IgD-negative memory B cell (primary cell): ENCODE measurements around the gene QPCT. TPM values are rescaled to one million over a fixed set of nuclear protein-coding genes. Genes with fewer than 3 reads are reported as not detected.

Source experiments
- H3K27ac Mint-ChIP-seq, 3 donors: one replicate each; pipeline ENCODE4 v1.8.0; 2020 to 2022; ENCODE audit warnings: mild to moderate bottlenecking in 3 of 3, mixed read lengths in 3 of 3, moderate library complexity in 1 of 3
- H3K27me3 Mint-ChIP-seq: one replicate; pipeline ENCODE4 v1.8.0; 2021; ENCODE audit warnings: mixed read lengths
- H3K36me3 Mint-ChIP-seq: one replicate; pipeline ENCODE4 v1.8.0; 2020; ENCODE audit warnings: mild to moderate bottlenecking, mixed read lengths
- H3K4me1 Mint-ChIP-seq, 3 donors: one replicate each; pipeline ENCODE4 v1.8.0; 2020 to 2022; ENCODE audit warnings: mixed read lengths in 3 of 3, mild to moderate bottlenecking in 1 of 3
- H3K4me3 Mint-ChIP-seq, 4 donors: one replicate each; pipeline ENCODE4 v1.8.0; 2020 to 2022; ENCODE audit warnings: mild to moderate bottlenecking in 4 of 4, mixed read lengths in 4 of 4, moderate library complexity in 3 of 4
- H3K9me3 Mint-ChIP-seq, 3 donors: one replicate each; pipeline ENCODE4 v1.8.0; 2020 to 2021; ENCODE audit warnings: mixed read lengths in 3 of 3, mild to moderate bottlenecking in 1 of 3
- polyA plus RNA-seq: library from polyadenylated mRNA; unstranded; fragments of 300-500 nt; fragmentation: Illumina TruSeq; gene quantifications from one replicate; pipeline ENCODE4 v1.2.3, GENCODE V29; 2021

Gene QPCT
- polyA plus RNA-seq, 1 donor from 2014 or later: 1.8 TPM

DNA sequence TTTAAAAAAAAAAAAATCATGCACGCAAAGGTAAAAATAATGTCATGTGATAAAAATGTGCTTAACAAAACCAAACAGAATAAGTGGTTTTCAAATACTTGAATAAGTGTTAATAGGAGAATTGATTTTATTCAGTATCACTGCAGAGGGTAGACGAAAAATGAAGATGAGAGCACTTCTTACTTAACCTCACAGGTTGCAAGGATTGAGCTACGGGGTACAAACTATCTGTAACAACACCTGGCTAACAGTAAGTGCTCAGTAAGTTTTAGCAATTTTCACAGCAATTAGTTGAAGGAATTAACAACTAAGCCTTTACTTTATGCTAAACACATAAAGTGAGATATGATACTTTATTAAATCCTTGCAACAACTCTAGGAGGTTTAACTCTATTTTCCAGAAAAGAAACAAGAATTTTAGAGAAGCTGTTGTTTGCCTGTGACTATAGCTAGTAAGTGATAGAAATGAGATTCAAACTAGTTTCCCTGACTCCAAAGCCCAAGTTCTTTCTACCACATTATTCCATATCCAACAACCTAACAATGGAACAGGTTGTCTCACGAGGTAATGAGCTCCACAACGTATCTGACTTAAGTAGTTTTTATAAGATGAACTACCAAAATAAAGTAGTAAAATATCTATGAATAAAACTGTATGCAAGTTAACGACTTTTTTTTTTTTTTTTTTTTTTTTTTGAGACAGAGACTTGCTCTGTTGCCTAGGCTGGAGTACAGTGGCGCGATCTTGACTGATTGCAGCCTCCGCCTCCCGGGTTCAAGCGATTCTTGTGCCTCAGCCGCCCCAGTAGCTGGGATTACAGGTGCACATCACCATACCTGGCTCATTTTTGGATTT, 24.4 kb upstream of the QPCT start:
- H3K36me3 Mint-ChIP-seq: peaks cover 6% of the 10 kb centered on the region
- H3K27ac Mint-ChIP-seq: peak overlapping the region; percentile 11 to 89 (median 47)
- peak overlapping the region; percentile 12 to 83 (median 72) for H3K4me3 Mint-ChIP-seq

DNA sequence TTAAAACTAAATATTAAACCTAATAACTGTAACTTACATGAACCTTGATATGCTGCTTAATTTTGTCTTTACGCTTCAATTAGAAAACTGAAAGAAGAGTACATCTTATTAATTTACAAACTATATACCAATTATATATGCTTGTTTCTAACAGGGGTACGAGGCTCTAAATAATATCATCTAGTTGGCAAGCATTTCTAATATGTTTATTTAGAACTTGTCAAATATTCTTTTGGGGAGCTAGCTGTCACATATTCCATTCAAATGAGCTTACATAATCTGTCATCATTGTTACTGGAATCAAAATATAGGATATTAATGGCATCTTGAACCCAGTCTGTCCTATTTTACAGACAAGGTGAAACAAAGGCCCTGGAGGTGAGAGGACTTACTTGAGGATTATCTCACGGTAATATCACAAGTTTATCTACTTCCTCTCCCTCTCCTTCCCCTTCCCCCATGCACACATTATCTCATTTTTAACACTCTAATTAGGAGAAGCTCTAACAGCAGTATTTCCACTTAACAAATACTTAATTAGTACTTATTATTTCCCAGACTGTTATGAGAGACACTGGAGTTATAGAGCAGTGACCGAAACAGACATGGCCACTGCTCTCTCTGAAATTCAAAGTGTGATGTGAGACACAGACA, 23.3 kb upstream of the QPCT start:
- Mint-ChIP-seq H3K4me1 (peaks cover 53 to 59% (median 56%) of the 10 kb centered on the region in 3 donors), H3K27me3 (no peaks in the 10 kb centered on the region), H3K4me3 (peak overlapping the region; percentile 51 to 100 (median 95)), H3K27ac (peak overlapping the region in 2 of 3 donors; percentile 11 to 77), H3K9me3 (no peaks in the 10 kb centered on the region), H3K36me3 (peaks cover 6% of the 10 kb centered on the region)

More for the DNA sequence above, 24.4 kb upstream of the QPCT start:
- H3K27me3 Mint-ChIP-seq: no peaks in the 10 kb centered on the region
- H3K9me3 Mint-ChIP-seq: no peaks in the 10 kb centered on the region
- peaks cover 61 to 63% (median 62%) of the 10 kb centered on the region in 3 donors for H3K4me1 Mint-ChIP-seq

DNA sequence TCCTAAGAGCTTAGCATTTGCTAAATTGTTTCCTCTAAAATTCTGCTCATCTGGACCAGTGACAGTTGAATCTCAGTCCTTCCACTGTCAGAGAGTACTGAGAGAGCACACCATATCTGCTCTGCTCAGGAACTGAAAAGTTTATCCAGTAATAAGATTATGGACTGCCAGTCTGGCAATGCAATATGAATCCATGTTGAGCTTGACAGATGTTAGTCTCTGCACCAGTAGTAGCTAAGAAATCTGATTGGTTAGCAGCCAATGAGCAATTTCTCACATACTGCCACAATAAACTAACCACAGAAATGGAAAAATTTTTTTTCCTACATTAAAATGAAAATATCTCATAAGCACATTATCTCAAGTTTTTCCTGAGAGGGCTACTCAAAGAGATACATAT, 22.1 kb upstream of the QPCT start:
- Mint-ChIP-seq H3K27me3 (no peaks in the 10 kb centered on the region), H3K4me3 (peak overlapping the region; percentile 92 to 100 (median 98)), H3K27ac (peak overlapping the region in 2 of 3 donors; percentile 77 to 96), H3K4me1 (peaks cover 46 to 51% (median 47%) of the 10 kb centered on the region in 3 donors), H3K36me3 (peaks cover 2% of the 10 kb centered on the region), H3K9me3 (no peaks in the 10 kb centered on the region)

DNA sequence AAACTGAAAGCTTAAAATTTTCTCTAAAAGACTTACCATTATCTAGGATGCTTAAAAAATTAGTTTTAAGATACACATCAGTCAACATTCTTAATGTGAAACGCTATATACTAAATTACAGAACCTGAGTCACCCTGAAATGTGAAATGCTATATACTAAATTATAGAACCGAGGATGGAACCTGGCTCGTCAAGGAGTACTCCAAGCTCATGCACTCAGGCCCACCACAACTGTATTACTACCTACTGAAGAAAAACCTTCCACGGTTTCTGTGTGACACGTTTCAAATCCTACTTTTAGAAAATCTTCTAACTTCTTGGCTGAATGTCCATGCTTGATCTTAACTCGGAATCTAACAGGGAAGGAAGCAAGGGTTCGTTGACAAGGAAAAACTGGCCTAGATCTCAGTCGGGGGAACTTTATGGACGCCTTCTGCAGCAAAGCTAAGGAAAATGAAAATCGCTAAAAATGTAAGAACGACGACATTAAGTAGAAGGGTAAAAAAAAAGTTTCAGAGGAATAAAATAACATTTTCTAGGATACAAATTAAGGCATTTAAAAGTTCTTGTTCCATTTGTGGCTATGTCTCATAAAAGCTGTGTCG, 21.2 kb upstream of the QPCT start:
- Mint-ChIP-seq H3K9me3 (no peaks in the 10 kb centered on the region), H3K27me3 (no peaks in the 10 kb centered on the region), H3K27ac (peak overlapping the region; percentile 87 to 96 (median 96)), H3K4me3 (peak overlapping the region; percentile 92 to 100 (median 98)), H3K4me1 (peaks cover 38 to 42% (median 40%) of the 10 kb centered on the region in 3 donors), H3K36me3 (peaks cover 2% of the 10 kb centered on the region)

DNA sequence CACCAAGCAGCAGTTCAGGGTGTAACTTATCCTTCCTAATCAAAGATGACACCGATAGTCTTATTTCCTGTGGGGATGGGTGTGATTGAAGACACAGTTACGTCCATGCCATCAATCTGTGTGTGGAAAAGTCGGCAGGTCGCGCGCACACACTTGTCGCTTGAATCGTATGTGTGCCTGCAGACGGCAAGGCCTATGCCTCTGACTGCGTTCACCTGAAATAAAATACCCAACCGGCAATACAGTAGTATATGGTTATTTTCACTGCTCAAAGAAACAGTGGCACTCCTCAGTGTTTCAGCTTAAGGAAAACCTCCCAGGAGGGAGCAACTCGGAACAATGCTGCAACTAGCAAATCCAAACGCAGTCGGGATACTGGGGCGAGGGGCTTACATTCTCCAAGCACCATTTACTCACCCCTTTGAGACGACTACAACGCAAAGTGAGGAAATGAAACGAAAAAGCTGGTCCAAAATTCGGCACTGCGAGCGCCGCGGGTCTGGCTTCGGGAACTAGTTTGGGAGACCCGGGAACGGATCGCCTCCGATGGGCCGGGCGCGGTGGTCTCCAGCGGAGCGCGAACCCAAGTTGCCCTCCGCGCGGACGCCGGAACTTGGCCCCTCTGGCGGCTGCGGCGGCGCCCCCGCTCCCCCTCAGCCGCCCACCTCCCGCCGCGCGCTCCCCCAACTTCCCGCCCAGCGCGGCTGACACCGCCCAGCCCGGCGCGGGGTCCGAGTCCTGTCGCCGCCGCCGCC, 20.5 kb upstream of the QPCT start:
- H3K9me3 Mint-ChIP-seq: no peaks in the 10 kb centered on the region
- H3K4me1 Mint-ChIP-seq: peaks cover 31 to 35% (median 33%) of the 10 kb centered on the region in 3 donors
- H3K27ac Mint-ChIP-seq: peak overlapping the region; percentile 87 to 96 (median 96)
- peak overlapping the region; percentile 92 to 100 (median 98) for H3K4me3 Mint-ChIP-seq
- H3K27me3 Mint-ChIP-seq: no peaks in the 10 kb centered on the region
- H3K36me3 Mint-ChIP-seq: peaks cover 2% of the 10 kb centered on the region

DNA sequence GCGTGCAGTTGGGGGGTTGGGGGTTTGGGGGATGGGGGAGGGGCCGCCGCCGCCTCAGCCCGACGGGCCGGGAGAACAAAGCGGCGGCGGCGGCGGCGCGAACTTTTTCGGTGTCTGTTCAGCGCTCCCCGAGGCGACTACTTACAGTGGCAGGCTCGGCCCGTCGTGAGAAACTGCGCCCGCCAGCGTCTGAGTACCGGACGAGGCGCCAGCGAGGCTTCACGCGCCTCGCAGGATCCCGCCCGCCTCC, 20.0 kb upstream of the QPCT start:
- Mint-ChIP-seq H3K4me3 (peak overlapping the region; percentile 77 to 95 (median 88)), H3K9me3 (no peaks in the 10 kb centered on the region), H3K27me3 (no peaks in the 10 kb centered on the region), H3K4me1 (peaks cover 27 to 31% (median 28%) of the 10 kb centered on the region in 3 donors), H3K36me3 (peaks cover 2% of the 10 kb centered on the region), H3K27ac (peak overlapping the region in 2 of 3 donors; percentile 86 to 87)

DNA sequence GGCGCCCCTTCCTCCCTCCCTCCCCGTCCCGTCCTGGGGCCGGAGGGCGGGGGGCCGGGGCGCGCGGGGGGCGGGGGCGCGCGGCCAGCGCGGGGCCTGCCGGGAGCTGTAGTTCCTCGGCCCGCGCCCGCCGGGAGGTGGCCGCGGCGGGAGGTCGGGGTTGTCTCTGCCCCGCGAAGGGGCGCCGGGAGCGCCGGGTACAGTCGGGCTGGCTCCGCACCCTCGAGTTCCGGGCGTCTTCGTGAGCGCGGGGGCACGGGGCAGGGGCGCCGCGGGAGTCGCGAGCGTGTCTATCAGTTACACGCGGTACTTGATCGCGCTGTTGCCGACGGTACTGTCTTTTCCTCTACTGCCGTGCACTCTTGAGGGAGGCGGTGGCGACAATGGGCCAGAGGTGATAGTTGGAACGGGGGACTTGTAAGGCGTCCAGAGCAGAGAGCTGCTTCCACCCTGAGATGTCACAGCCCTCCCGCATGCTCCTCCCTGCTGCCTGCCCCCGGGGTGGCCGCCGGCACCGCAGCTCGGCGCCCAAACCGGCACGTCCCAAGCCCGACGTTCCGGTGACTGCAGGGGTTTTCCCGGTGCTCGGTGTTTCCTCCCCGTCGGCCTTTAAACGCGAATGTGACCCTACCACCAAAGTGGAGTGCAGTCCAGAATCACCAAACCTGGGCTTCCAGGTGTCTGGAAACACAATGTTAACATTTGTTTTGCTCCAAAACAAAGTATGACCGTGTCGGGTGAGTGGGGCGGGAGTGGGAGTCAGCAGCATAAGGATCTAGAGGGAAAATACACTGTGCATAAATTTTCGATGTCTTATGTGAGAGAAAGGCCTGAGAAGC, 19.4 kb upstream of the QPCT start, which contains the start of gene PRKD3:
TSS of gene PRKD3 (minus strand) at position 48 of the 839 bp plus-strand sequence. CDS start 8,309 bp downstream, outside the sequence.
- H3K9me3 Mint-ChIP-seq: no peaks in the 10 kb centered on the region
- H3K27ac Mint-ChIP-seq: peak within 1 kb of the TSS; percentile 87 to 96 (median 96)
- peak within 1 kb of the TSS; percentile 92 to 100 (median 98) for H3K4me3 Mint-ChIP-seq
- no peaks in the 10 kb centered on the region for H3K27me3 Mint-ChIP-seq
- peaks cover 1% of the 10 kb centered on the region for H3K36me3 Mint-ChIP-seq
- H3K4me1 Mint-ChIP-seq: peaks cover 23 to 27% (median 23%) of the 10 kb centered on the region in 3 donors

DNA sequence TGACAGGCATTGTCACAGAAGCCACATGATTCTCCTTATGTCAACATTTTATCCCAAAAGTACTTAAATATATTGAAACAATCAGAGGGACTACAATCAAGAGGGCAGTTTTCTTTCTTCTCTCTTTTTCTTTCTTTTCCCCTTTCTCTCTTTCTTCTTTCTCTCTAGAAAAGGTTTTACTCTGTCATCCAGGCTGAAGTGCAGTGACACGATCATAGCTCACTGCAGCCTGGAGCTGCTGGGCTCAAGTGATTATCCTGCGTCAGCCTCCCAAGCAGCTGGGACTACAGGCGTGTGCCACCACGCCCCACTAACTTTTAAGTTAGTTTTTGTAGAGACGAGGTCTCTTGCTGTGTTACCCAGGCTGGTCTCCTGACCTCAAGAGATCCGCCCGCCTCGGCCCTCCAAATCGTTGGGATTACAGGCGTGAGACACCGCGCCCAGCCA, 18.8 kb upstream of the QPCT start:
- Mint-ChIP-seq H3K4me1 (peaks cover 20 to 24% (median 21%) of the 10 kb centered on the region in 3 donors), H3K36me3 (no peaks in the 10 kb centered on the region), H3K9me3 (no peaks in the 10 kb centered on the region), H3K4me3 (peak overlapping the region; percentile 90 to 96 (median 94)), H3K27me3 (no peaks in the 10 kb centered on the region), H3K27ac (peak overlapping the region; percentile 78 to 95 (median 87))

DNA sequence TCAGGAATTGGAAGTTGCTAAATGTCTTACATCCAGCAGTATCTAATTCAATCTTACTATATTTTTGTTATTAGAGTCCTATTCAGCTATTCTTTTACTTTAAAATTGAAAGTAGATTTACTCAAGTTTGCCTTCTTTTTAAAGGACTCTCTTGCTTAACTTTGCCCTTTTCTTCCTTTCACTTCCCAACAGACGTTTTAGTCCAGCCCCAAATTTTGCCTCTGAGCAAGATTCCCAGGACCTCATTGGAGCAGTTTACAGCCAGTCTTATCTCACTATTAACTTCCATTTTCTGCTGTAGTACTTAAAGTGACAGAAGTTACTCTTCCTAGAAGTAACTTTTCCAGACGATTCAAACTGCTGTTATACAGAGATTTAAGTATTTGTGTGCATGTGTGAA, 18.1 kb upstream of the QPCT start:
- Mint-ChIP-seq H3K4me3 (peak overlapping the region in 3 of 4 donors; percentile 22 to 74 (median 50)), H3K36me3 (no peaks in the 10 kb centered on the region), H3K4me1 (peaks cover 16 to 22% (median 22%) of the 10 kb centered on the region in 3 donors), H3K27me3 (no peaks in the 10 kb centered on the region), H3K27ac (peak overlapping the region in 2 of 3 donors; percentile 0 to 7), H3K9me3 (no peaks in the 10 kb centered on the region)

DNA sequence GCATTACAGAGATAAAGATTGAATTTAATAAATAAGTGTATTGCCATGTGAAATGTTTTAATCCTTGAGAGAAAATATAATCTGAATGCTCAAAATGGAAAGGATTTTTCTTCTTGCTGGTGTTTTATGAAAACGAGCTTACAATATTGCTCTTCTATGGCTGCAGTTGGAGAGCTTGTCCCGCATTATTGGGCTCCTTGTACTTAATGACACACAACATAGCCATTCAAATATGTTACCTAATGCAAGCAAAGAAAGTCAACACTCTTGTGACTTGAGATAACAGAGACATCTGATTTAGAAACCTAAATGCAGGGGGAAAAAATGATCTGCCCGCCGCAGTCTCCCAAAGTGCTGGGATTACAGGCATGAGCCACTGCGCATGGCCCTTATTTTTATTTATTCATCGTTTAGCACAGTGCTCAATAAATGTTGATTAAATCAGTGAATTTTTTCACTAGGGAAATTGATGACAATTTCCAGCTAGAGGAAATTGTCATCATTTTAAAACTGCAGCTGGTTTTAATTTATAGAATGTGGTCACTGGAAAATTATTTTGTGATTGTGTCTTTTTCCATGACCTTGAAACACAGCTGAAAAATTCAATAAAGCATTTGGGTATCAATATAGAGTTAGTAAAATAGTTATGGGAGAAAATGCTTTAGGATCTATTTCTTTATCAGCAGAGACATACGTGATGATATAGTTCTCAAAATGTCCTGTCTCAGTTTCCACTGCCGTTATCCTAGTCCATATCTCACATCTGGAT, 17.4 kb upstream of the QPCT start:
- Mint-ChIP-seq H3K27ac (peak overlapping the region in 1 of 3 donors; percentile 0), H3K4me1 (peaks cover 10 to 15% (median 14%) of the 10 kb centered on the region in 3 donors), H3K36me3 (no peaks in the 10 kb centered on the region), H3K27me3 (no peaks in the 10 kb centered on the region), H3K9me3 (no peaks in the 10 kb centered on the region), H3K4me3 (no peak overlapping the region)

DNA sequence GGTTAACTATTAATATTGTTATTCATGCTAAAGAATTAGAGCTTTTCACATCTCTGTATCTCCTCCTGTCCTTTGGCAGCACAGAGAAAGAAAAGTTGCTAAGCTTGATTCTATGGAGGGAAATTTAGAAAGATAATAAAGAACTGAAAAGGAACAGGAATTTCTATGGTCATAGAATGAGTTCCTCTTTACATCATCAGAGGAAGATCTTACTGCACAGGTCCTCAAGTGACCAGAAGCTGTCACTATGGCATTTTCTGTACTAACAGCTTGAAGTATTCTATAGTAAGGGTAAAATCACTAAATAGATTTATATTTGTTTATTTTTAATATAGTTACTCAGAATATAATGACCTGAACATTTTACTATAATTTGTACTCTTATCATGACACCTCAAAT, 13.7 kb upstream of the QPCT start:
- H3K4me1 Mint-ChIP-seq: peaks cover 9 to 19% (median 10%) of the 10 kb centered on the region in 3 donors
- no peak overlapping the region for H3K4me3 Mint-ChIP-seq
- H3K27me3 Mint-ChIP-seq: no peaks in the 10 kb centered on the region
- H3K27ac Mint-ChIP-seq: no peak overlapping the region
- no peaks in the 10 kb centered on the region for H3K36me3 Mint-ChIP-seq
- H3K9me3 Mint-ChIP-seq: no peaks in the 10 kb centered on the region

DNA sequence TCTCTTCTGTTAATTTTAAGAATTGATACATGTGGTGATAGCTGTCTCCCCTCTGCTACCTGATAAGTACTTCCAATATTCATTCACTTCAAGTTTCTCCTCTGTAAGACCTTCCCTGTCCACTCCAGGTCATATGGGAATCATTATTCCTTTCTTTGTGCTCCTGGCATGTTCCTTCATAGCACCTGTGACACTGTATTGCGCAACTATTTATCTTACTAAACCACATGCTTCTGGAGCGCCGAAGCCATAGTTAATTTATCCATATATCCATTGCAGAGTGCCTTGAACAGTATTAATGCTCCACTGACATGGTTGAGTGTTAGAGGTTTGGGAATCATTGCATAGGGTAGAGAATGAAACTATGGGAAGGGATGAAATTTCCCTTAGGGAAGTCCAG, 11.9 kb upstream of the QPCT start:
- no peak overlapping the region for H3K27ac Mint-ChIP-seq
- H3K27me3 Mint-ChIP-seq: no peaks in the 10 kb centered on the region
- no peak overlapping the region for H3K4me3 Mint-ChIP-seq
- H3K9me3 Mint-ChIP-seq: no peaks in the 10 kb centered on the region
- no peaks in the 10 kb centered on the region for H3K36me3 Mint-ChIP-seq
- H3K4me1 Mint-ChIP-seq: peaks cover 7 to 22% (median 10%) of the 10 kb centered on the region in 3 donors

DNA sequence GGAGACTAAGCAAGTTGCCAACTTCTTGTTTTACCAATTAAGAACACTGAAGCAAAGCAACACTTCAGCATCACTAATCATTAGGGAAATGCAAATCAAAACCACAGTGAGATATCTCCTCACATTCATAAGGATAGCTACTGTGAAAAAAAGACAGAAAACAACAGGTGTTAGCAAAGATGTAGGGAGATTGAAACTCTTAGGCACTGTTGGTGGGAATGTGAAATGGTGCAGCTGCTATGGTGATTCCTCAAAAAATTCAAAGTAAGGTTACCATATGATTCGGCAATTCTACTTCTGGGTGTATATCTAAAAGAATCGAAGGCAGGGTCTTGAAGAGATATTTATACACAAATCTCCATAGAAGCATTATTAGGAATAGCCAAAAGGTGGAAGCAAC, 11.2 kb upstream of the QPCT start:
- H3K27me3 Mint-ChIP-seq: no peaks in the 10 kb centered on the region
- no peaks in the 10 kb centered on the region for H3K36me3 Mint-ChIP-seq
- H3K9me3 Mint-ChIP-seq: no peaks in the 10 kb centered on the region
- H3K27ac Mint-ChIP-seq: no peak overlapping the region
- H3K4me3 Mint-ChIP-seq: no peak overlapping the region
- peaks cover 7 to 22% (median 10%) of the 10 kb centered on the region in 3 donors for H3K4me1 Mint-ChIP-seq
